ENCODE measurements around the gene HDGFL3.
"Not testable (repeated sequence)": the region's sequence is repeated elsewhere in the genome, so short reads cannot be mapped to it uniquely, and the experiment has no call there.

Gene HDGFL3

GRCh38 chr15:83207660-83208366 lies at the start of gene HDGFL3:
Gene HDGFL3, minus strand, starts transcription at chr15:83207823. Its CDS starts 409 bp downstream, at chr15:83207414.
- no peaks in the 10 kb centered on the region for H3K9me3 ChIP-seq (ENCODE audit: control insufficient read depth in 1 of 2, low read length in 2 of 2)
- H3K4me1 ChIP-seq (ENCODE audit: control insufficient read depth in 1 of 2, insufficient read depth in 2 of 2, low read length in 2 of 2): peaks cover 5 to 24% of the 10 kb centered on the region in 2 donors
- H3K4me3 ChIP-seq (ENCODE audit: low read depth in 1 of 2, low read length in 2 of 2): peak within 1 kb of the TSS; percentile 73 to 80
- no peaks in the 10 kb centered on the region for H3K27me3 ChIP-seq (ENCODE audit: low read depth, low read length)
- peak within 1 kb of the TSS; percentile 47 for H3K27ac ChIP-seq (ENCODE audit: low read length)
- no peaks in the 10 kb centered on the region for H3K36me3 ChIP-seq (ENCODE audit: control insufficient read depth in 1 of 2, insufficient read depth in 2 of 2, low read length in 2 of 2)

- Histone ChIP-seq H3K27ac (ENCODE audit: low read length) (no peak overlapping the region), H3K4me3 (ENCODE audit: low read depth in 1 of 2, low read length in 2 of 2) (no peak overlapping the region), H3K9me3 (ENCODE audit: control insufficient read depth in 1 of 2, low read length in 2 of 2) (no peaks in the 10 kb centered on the region), H3K36me3 (ENCODE audit: control insufficient read depth in 1 of 2, insufficient read depth in 2 of 2, low read length in 2 of 2) (no peaks in the 10 kb centered on the region), H3K4me1 (ENCODE audit: control insufficient read depth in 1 of 2, insufficient read depth in 2 of 2, low read length in 2 of 2) (peaks cover 0 to 3% of the 10 kb centered on the region in 2 donors), H3K27me3 (ENCODE audit: low read depth, low read length) (peaks cover 12% of the 10 kb centered on the region)
Measured at GRCh38 chr15:83250781-83251180, 43.2 kb upstream of the HDGFL3 start.

DNA sequence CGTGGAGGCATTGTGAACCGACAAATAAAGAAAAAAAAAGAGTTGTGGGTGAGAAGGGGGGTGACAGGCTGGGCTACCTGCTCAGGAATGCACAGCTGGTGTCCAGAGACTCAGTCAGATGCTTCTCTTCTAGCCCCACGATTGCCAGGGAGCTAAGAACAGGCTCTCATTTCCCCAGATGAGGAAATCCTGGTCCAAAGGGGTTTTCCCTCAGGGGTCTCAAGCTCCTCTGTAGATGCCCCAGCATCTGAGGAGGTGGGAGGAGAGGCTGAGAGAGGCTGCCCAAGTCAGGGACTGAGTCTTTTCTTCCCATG lies 41.4 kb upstream of the HDGFL3 start:
- H3K27me3 ChIP-seq (ENCODE audit: low read depth, low read length): peaks cover 12% of the 10 kb centered on the region
- H3K9me3 ChIP-seq (ENCODE audit: control insufficient read depth in 1 of 2, low read length in 2 of 2): no peaks in the 10 kb centered on the region
- H3K4me3 ChIP-seq (ENCODE audit: low read depth in 1 of 2, low read length in 2 of 2): no peak overlapping the region
- H3K36me3 ChIP-seq (ENCODE audit: control insufficient read depth in 1 of 2, insufficient read depth in 2 of 2, low read length in 2 of 2): no peaks in the 10 kb centered on the region
- H3K27ac ChIP-seq (ENCODE audit: low read length): no peak overlapping the region
- H3K4me1 ChIP-seq (ENCODE audit: control insufficient read depth in 1 of 2, insufficient read depth in 2 of 2, low read length in 2 of 2): peaks cover 0 to 3% of the 10 kb centered on the region in 2 donors

GRCh38 chr15:83248151-83249029 lies 40.8 kb upstream of the HDGFL3 start:
- H3K27me3 ChIP-seq (ENCODE audit: low read depth, low read length): peaks cover 12% of the 10 kb centered on the region
- H3K27ac ChIP-seq (ENCODE audit: low read length): no peak overlapping the region
- H3K36me3 ChIP-seq (ENCODE audit: control insufficient read depth in 1 of 2, insufficient read depth in 2 of 2, low read length in 2 of 2): no peaks in the 10 kb centered on the region
- peaks cover 0 to 3% of the 10 kb centered on the region in 2 donors for H3K4me1 ChIP-seq (ENCODE audit: control insufficient read depth in 1 of 2, insufficient read depth in 2 of 2, low read length in 2 of 2)
- no peak overlapping the region for H3K4me3 ChIP-seq (ENCODE audit: low read depth in 1 of 2, low read length in 2 of 2)
- H3K9me3 ChIP-seq (ENCODE audit: control insufficient read depth in 1 of 2, low read length in 2 of 2): no peaks in the 10 kb centered on the region

DNA sequence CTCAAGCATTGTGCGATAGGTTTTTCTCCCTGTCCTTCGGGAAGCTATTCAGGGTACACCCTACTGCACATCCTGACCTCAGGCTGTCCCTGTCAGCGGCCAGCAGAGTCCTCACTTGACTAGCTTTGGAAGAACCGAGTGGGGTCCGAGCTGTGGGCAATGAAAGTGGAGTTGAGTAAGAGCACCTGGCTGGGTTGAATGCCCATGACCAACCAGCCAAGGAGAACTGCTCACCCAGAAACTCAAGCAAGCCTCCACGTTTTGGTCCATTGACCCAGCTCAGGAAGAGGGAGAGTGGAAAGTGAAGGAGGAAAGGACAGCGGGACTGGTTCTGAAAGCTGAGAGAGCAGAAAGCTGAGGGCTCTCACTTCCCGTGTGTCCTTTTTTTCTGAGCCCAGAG lies 36.0 kb upstream of the HDGFL3 start:
- peaks cover 0 to 3% of the 10 kb centered on the region in 2 donors for H3K4me1 ChIP-seq (ENCODE audit: control insufficient read depth in 1 of 2, insufficient read depth in 2 of 2, low read length in 2 of 2)
- H3K9me3 ChIP-seq (ENCODE audit: control insufficient read depth in 1 of 2, low read length in 2 of 2): peaks cover 0 to 3% of the 10 kb centered on the region in 2 donors
- no peak overlapping the region for H3K4me3 ChIP-seq (ENCODE audit: low read depth in 1 of 2, low read length in 2 of 2)
- H3K36me3 ChIP-seq (ENCODE audit: control insufficient read depth in 1 of 2, insufficient read depth in 2 of 2, low read length in 2 of 2): no peaks in the 10 kb centered on the region
- H3K27me3 ChIP-seq (ENCODE audit: low read depth, low read length): peaks cover 12% of the 10 kb centered on the region
- no peak overlapping the region for H3K27ac ChIP-seq (ENCODE audit: low read length)

DNA sequence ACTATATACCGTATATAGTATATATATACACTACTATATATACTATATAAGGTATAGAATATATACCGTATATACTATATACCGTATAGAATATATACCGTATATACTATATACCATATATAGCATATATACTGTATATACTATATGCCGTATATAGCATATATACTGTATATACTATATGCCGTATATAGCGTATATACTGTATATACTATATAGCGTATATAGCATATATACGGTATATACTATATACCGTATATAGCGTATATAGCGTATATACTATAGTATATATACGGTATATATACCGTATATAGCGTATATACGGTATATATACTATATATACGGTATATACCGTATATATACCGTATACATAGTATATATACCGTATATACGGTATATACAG lies 22.6 kb upstream of the HDGFL3 start:
- no peak overlapping the region for H3K27ac ChIP-seq (ENCODE audit: low read length)
- no peaks in the 10 kb centered on the region for H3K4me1 ChIP-seq (ENCODE audit: control insufficient read depth in 1 of 2, insufficient read depth in 2 of 2, low read length in 2 of 2)
- H3K27me3 ChIP-seq (ENCODE audit: low read depth, low read length): no peaks in the 10 kb centered on the region
- no peaks in the 10 kb centered on the region for H3K9me3 ChIP-seq (ENCODE audit: control insufficient read depth in 1 of 2, low read length in 2 of 2)
- H3K4me3 ChIP-seq (ENCODE audit: low read depth in 1 of 2, low read length in 2 of 2): no peak overlapping the region
- H3K36me3 ChIP-seq (ENCODE audit: control insufficient read depth in 1 of 2, insufficient read depth in 2 of 2, low read length in 2 of 2): no peaks in the 10 kb centered on the region

- H3K27me3 ChIP-seq (ENCODE audit: low read depth, low read length): no peaks in the 10 kb centered on the region
- no peaks in the 10 kb centered on the region for H3K9me3 ChIP-seq (ENCODE audit: control insufficient read depth in 1 of 2, low read length in 2 of 2)
- H3K4me1 ChIP-seq (ENCODE audit: control insufficient read depth in 1 of 2, insufficient read depth in 2 of 2, low read length in 2 of 2): no peaks in the 10 kb centered on the region
- no peak overlapping the region for H3K4me3 ChIP-seq (ENCODE audit: low read depth in 1 of 2, low read length in 2 of 2)
- no peak overlapping the region for H3K27ac ChIP-seq (ENCODE audit: low read length)
- no peaks in the 10 kb centered on the region for H3K36me3 ChIP-seq (ENCODE audit: control insufficient read depth in 1 of 2, insufficient read depth in 2 of 2, low read length in 2 of 2)
Measured at GRCh38 chr15:83225449-83225848, 17.8 kb upstream of the HDGFL3 start.

- not testable (repeated sequence) for H3K36me3 ChIP-seq (ENCODE audit: control insufficient read depth in 1 of 2, insufficient read depth in 2 of 2, low read length in 2 of 2); H3K4me3 ChIP-seq (ENCODE audit: low read depth in 1 of 2, low read length in 2 of 2); H3K27ac ChIP-seq (ENCODE audit: low read length); H3K4me1 ChIP-seq (ENCODE audit: control insufficient read depth in 1 of 2, insufficient read depth in 2 of 2, low read length in 2 of 2); H3K9me3 ChIP-seq (ENCODE audit: control insufficient read depth in 1 of 2, low read length in 2 of 2); H3K27me3 ChIP-seq (ENCODE audit: low read depth, low read length)
Measured at GRCh38 chr15:83221781-83222180, 14.2 kb upstream of the HDGFL3 start.

GRCh38 chr15:83219026-83219425 lies 11.4 kb upstream of the HDGFL3 start:
- no peak overlapping the region for H3K27ac ChIP-seq (ENCODE audit: low read length)
- H3K27me3 ChIP-seq (ENCODE audit: low read depth, low read length): no peaks in the 10 kb centered on the region
- no peaks in the 10 kb centered on the region for H3K4me1 ChIP-seq (ENCODE audit: control insufficient read depth in 1 of 2, insufficient read depth in 2 of 2, low read length in 2 of 2)
- H3K4me3 ChIP-seq (ENCODE audit: low read depth in 1 of 2, low read length in 2 of 2): no peak overlapping the region
- H3K36me3 ChIP-seq (ENCODE audit: control insufficient read depth in 1 of 2, insufficient read depth in 2 of 2, low read length in 2 of 2): no peaks in the 10 kb centered on the region
- H3K9me3 ChIP-seq (ENCODE audit: control insufficient read depth in 1 of 2, low read length in 2 of 2): no peaks in the 10 kb centered on the region

DNA sequence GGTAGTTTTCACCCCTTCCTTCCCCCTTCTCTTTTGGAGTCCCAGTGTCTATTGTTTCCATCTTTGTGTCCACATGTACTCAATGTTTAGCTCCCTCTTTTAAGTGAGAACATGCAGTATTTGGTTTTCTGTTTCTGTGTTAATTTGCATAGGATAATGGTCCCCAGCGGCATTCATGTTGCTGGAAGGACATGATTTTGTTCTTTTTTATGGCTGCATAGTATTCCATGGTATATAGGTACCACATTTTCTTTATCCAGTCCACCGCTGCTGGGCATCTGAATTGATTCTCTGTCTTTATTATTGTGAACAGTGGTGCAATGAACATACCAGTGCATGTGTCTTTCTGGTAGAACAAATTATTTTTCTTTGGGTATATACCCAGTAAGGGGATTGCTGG lies 7.7 kb upstream of the HDGFL3 start:
- H3K9me3 ChIP-seq (ENCODE audit: control insufficient read depth in 1 of 2, low read length in 2 of 2): no peaks in the 10 kb centered on the region
- no peak overlapping the region for H3K27ac ChIP-seq (ENCODE audit: low read length)
- no peak overlapping the region for H3K4me3 ChIP-seq (ENCODE audit: low read depth in 1 of 2, low read length in 2 of 2)
- H3K36me3 ChIP-seq (ENCODE audit: control insufficient read depth in 1 of 2, insufficient read depth in 2 of 2, low read length in 2 of 2): no peaks in the 10 kb centered on the region
- no peaks in the 10 kb centered on the region for H3K27me3 ChIP-seq (ENCODE audit: low read depth, low read length)
- no peaks in the 10 kb centered on the region for H3K4me1 ChIP-seq (ENCODE audit: control insufficient read depth in 1 of 2, insufficient read depth in 2 of 2, low read length in 2 of 2)

DNA sequence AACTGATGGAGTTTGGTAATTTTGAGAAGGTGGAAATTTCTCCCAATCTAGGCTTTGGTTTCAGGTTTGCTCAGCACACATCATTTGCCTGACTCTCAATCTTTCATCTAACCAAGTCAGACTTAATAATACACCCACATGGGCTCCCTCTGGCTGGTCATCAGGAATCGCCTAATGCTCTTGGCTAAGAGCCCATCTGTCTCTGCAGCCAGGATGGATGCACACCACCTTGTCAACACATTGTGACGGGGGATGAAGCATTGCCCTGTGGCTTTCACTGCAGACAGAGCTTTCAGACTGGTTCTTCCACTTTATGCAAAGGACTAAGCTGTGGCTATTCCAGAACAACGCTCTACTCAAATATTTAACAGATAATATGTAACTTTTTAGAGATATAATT lies 3.0 kb upstream of the HDGFL3 start:
- H3K4me1 ChIP-seq (ENCODE audit: control insufficient read depth in 1 of 2, insufficient read depth in 2 of 2, low read length in 2 of 2): peaks cover 3 to 9% of the 10 kb centered on the region in 2 donors
- H3K36me3 ChIP-seq (ENCODE audit: control insufficient read depth in 1 of 2, insufficient read depth in 2 of 2, low read length in 2 of 2): no peaks in the 10 kb centered on the region
- no peaks in the 10 kb centered on the region for H3K9me3 ChIP-seq (ENCODE audit: control insufficient read depth in 1 of 2, low read length in 2 of 2)
- H3K4me3 ChIP-seq (ENCODE audit: low read depth in 1 of 2, low read length in 2 of 2): no peak overlapping the region
- no peak overlapping the region for H3K27ac ChIP-seq (ENCODE audit: low read length)
- no peaks in the 10 kb centered on the region for H3K27me3 ChIP-seq (ENCODE audit: low read depth, low read length)
